CD8-positive, alpha-beta memory T cell (primary cell): ENCODE measurements around the gene NUAK2. TPM values are rescaled to one million over a fixed set of nuclear protein-coding genes. Genes with fewer than 3 reads are reported as not detected.

ENCODE experiments used
- CTCF ChIA-PET: fragments of 350-600 bp; sonication (Branson Sonifier 250); formaldehyde crosslinking; loops from one replicate; lab custom pipeline; 2021; ENCODE audit warnings: antibody characterized with exemption; lab: Charles Lee
- POLR2A ChIA-PET: fragments of 350-600 bp; sonication (Branson Sonifier 250); formaldehyde crosslinking; loops from one replicate; lab custom pipeline; 2021; ENCODE audit warnings: antibody characterized with exemption; lab: Charles Lee
- DNase-seq, 5 donors: peaks; one replicate each; pipeline versions ENCODE4 v3.0.0 to v3.0.0-alpha.2; 2020 to 2022; ENCODE audit warnings: mixed read lengths in 1 of 5
- H3K27ac ChIP-seq: one replicate; pipeline ENCODE4 v1.7.0; 2013; ENCODE audit warnings: low read depth, mild to moderate bottlenecking, low read length, moderate library complexity
- H3K27me3 ChIP-seq: 2 replicates; pipeline ENCODE4 v1.7.0; 2013; ENCODE audit warnings: low read length, mild to moderate bottlenecking; ENCODE audit not compliant: insufficient read depth, poor library complexity, severe bottlenecking
- H3K36me3 ChIP-seq: 2 replicates; pipeline ENCODE4 v1.7.0; 2013; ENCODE audit warnings: mild to moderate bottlenecking, low read length, moderate library complexity; ENCODE audit not compliant: insufficient read depth
- H3K4me1 ChIP-seq: 2 replicates; pipeline ENCODE4 v1.7.0; 2013; ENCODE audit warnings: mild to moderate bottlenecking, low read length, moderate library complexity; ENCODE audit not compliant: insufficient read depth
- H3K4me3 ChIP-seq: 2 replicates; pipeline ENCODE4 v1.7.0; 2013; ENCODE audit warnings: mild to moderate bottlenecking, low read length
- H3K9me3 ChIP-seq: 2 replicates; pipeline ENCODE4 v1.7.0; 2013; ENCODE audit warnings: mild to moderate bottlenecking, low read length
- H3K27ac Mint-ChIP-seq, 8 donors: one replicate each; pipeline ENCODE4 v1.8.0; 2020 to 2021; ENCODE audit warnings: mixed read lengths in 8 of 8, mild to moderate bottlenecking in 6 of 8, inconsistent platforms in 3 of 8, moderate library complexity in 3 of 8
- H3K27me3 Mint-ChIP-seq, 2 donors: one replicate each; pipeline ENCODE4 v1.8.0; 2020 to 2021; ENCODE audit warnings: mixed read lengths in 2 of 2, mild to moderate bottlenecking in 1 of 2, moderate library complexity in 1 of 2
- H3K36me3 Mint-ChIP-seq, 3 donors: one replicate each; pipeline ENCODE4 v1.8.0; 2020 to 2021; ENCODE audit warnings: mixed read lengths in 3 of 3, inconsistent platforms in 1 of 3, mild to moderate bottlenecking in 1 of 3
- H3K4me1 Mint-ChIP-seq, 3 donors: one replicate each; pipeline ENCODE4 v1.8.0; 2020 to 2021; ENCODE audit warnings: mixed read lengths in 3 of 3, inconsistent platforms in 1 of 3, mild to moderate bottlenecking in 1 of 3
- H3K4me3 Mint-ChIP-seq, 7 donors: one replicate each; pipeline ENCODE4 v1.8.0; 2020 to 2021; ENCODE audit warnings: mixed read lengths in 7 of 7, mild to moderate bottlenecking in 6 of 7, moderate library complexity in 4 of 7, inconsistent platforms in 2 of 7
- H3K9me3 Mint-ChIP-seq, 5 donors: one replicate each; pipeline ENCODE4 v1.8.0; 2020 to 2022; ENCODE audit warnings: mixed read lengths in 5 of 5, mild to moderate bottlenecking in 3 of 5, moderate library complexity in 2 of 5, inconsistent platforms in 1 of 5
- polyA plus RNA-seq: library from polyadenylated mRNA; unstranded; fragments of 300-500 nt; fragmentation: Illumina TruSeq; gene quantifications from one replicate; pipeline ENCODE4 v1.2.3, GENCODE V29; 2021
- total RNA-seq, 2 experiments: library from RNA; stranded (reverse); gene quantifications; one replicate each; pipeline ENCODE4 v1.2.3, GENCODE V29; 2021

The NUAK2 gene
- total and polyA plus RNA-seq, 3 experiments from 2014 or later: 4.5 to 32.1 (median 4.7) TPM

DNA sequence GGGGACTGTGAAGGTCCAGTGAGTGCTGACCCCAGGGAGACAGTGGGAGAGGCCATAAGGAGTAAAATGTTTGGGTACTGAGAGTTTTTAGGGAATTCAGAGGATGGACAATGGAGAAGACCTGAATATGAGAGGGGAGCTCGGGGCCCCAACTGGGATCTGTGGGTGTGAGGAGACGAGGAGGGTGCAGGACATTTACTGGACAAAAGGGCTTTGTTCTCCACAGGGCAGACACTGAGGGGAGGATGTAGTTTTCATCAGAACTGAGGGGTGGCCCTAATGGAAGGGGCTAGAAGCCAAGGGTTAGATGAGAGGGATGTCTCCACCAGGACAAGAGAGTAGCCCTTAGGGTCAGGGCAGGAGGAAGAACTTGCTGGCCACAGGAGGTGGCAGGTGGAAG is 63.8 kb downstream of the NUAK2 start:
- no peak overlapping the region for H3K27ac ChIP-seq
- Mint-ChIP-seq H3K27me3 (peaks cover 0 to 1% of the 10 kb centered on the region in 2 donors), H3K9me3 (no peaks in the 10 kb centered on the region), H3K27ac (peak overlapping the region in 1 of 8 donors; percentile 16), H3K4me3 (no peak overlapping the region), H3K4me1 (peaks cover 0 to 9% (median 2%) of the 10 kb centered on the region in 3 donors), H3K36me3 (no peaks in the 10 kb centered on the region)
- H3K27me3 ChIP-seq: no peaks in the 10 kb centered on the region
- no peak overlapping the region for H3K4me3 ChIP-seq
- no peaks in the 10 kb centered on the region for H3K9me3 ChIP-seq
- ChIA-PET POLR2A (no interaction called here), CTCF (interaction anchor here (0.8 to 37.5 kb wide), 9 partner anchors 11 to 280 kb away, joined by 3 to 1351 read pairs (median 13); partner anchors contain the start of genes NUAK2, RBBP5 and TMCC2)
- DNase-seq: no peak
- H3K4me1 ChIP-seq: no peaks in the 10 kb centered on the region
- no peaks in the 10 kb centered on the region for H3K36me3 ChIP-seq

DNA sequence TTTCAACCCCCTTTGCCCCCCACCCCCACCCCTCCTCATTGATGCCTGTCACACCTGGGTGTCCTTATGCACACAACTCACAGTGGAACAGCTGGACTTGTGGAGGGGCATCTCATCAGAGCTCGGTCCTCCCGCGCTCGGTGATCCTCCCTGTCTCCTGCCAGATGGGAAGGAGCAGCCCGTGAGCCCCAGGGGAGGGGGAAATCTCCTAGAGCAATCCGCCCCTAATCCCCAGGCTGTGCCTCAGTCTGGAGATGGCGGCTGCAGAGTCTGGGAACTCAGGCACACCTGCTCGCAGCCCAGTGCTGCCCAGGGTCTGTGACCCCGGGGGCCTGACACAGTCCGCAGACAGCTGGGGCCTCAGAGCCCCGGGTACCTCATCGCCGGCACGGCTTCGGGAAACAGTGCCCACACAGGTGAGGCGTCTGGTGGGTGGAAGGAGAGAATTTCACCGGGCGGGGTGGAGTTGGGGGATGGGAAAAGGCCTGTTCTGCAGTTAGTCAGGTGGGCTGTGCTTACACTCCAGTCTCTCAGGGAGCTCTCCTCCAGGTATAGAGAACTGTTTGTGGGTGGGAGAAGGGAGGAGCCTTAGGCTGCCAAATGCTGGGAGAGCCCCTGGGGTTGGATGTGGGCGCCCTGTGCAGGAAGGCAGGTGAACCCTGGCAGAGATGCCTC is 64.5 kb downstream of the NUAK2 start:
- H3K27me3 ChIP-seq: no peaks in the 10 kb centered on the region
- CTCF ChIA-PET: interaction anchor here (0.7 to 37.5 kb wide), 29 partner anchors 8 to 369 kb away, joined by 3 to 1351 read pairs (median 5); partner anchors contain the start of genes NUAK2, RBBP5 and TMCC2
- no peak overlapping the region for H3K4me3 ChIP-seq
- no peak for DNase-seq
- Mint-ChIP-seq H3K27me3 (no peaks in the 10 kb centered on the region), H3K4me1 (peaks cover 0 to 7% (median 0%) of the 10 kb centered on the region in 3 donors), H3K36me3 (no peaks in the 10 kb centered on the region), H3K4me3 (no peak overlapping the region), H3K27ac (no peak overlapping the region), H3K9me3 (no peaks in the 10 kb centered on the region)
- no peaks in the 10 kb centered on the region for H3K36me3 ChIP-seq
- POLR2A ChIA-PET: no interaction called here
- H3K4me1 ChIP-seq: no peaks in the 10 kb centered on the region
- no peak overlapping the region for H3K27ac ChIP-seq
- H3K9me3 ChIP-seq: no peaks in the 10 kb centered on the region

DNA sequence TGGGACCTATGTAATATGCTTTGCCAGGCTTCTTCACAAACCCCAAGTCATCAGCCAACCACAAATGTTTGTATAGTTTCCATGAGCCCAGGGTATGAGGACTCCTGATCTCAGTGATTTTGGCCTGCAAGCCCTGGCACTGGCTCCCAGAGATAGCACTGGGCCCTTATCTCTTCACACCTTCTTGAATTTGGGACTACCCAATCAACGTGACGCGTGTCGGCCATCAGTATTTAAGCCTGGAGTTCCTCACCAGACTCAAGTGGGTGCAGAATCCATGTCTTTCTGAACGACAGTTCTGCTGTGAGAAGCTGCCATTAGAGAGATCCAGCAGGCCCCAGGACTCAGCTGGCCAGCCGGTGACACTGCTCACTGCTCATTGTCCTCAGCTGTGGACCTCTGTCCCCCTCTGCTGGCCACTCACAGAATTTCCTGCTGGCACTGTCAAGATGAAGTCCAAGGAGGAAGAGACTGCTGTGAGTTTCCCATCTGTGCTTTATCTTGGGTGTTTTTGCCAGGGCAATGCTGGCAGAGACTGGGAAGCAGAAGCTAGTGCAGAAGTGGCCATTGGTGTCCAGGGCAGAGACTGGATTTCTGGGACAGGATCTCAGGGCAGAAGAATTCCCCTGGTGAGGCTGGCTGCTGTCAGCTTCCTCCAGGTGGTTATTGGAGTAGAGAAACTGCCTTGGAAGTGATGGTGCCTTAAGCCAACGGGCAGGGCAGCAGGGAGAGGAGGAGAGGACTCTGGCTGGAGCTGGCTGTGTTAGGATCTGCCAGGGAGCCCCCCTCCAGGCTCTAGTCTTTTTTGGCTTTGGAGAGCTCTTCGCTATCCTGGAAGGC is 65.4 kb downstream of the NUAK2 start:
- H3K27me3 Mint-ChIP-seq: no peaks in the 10 kb centered on the region
- no peaks in the 10 kb centered on the region for H3K9me3 ChIP-seq
- peaks cover 0 to 2% (median 0%) of the 10 kb centered on the region in 3 donors for H3K4me1 Mint-ChIP-seq
- CTCF ChIA-PET: interaction anchor here (0.7 to 37.5 kb wide), 34 partner anchors 9 to 369 kb away, joined by 3 to 1351 read pairs (median 5); partner anchors contain the start of genes DSTYK, NUAK2, RBBP5 and TMCC2
- no peaks in the 10 kb centered on the region for H3K36me3 ChIP-seq
- H3K4me3 ChIP-seq: no peak overlapping the region
- H3K27ac Mint-ChIP-seq: peak overlapping the region in 1 of 8 donors; percentile 57
- no peaks in the 10 kb centered on the region for H3K27me3 ChIP-seq
- peak; percentile 68 to 86 (median 71) for DNase-seq
- H3K27ac ChIP-seq: no peak overlapping the region
- no peak overlapping the region for H3K4me3 Mint-ChIP-seq
- H3K4me1 ChIP-seq: no peaks in the 10 kb centered on the region
- no peaks in the 10 kb centered on the region for H3K36me3 Mint-ChIP-seq
- POLR2A ChIA-PET: no interaction called here
- no peaks in the 10 kb centered on the region for H3K9me3 Mint-ChIP-seq

Other genes starting within 250 kb of the NUAK2 start
- 1 to 10 TPM; 2.9 to 4.6 TPM for gene TMEM81, start 237.3 kb downstream of the NUAK2 start, total RNA-seq
- gene TMEM81, start 237.3 kb downstream of the NUAK2 start, polyA plus RNA-seq: 0.37 TPM
- gene RBBP5, start 199.8 kb downstream of the NUAK2 start, total RNA-seq: 10 to 100 TPM; 27.5 to 30.8 TPM
- gene RBBP5, start 199.8 kb downstream of the NUAK2 start, polyA plus RNA-seq: 20.8 TPM
- 10 to 100 TPM; 12.9 to 13.4 TPM for gene DSTYK, start 110.0 kb downstream of the NUAK2 start, total RNA-seq
- gene DSTYK, start 110.0 kb downstream of the NUAK2 start, polyA plus RNA-seq: 8.6 TPM
- gene TMCC2, start 93.8 kb downstream of the NUAK2 start, total RNA-seq: 1 to 10 TPM; 7.1 to 8.4 TPM
- gene TMCC2, start 93.8 kb downstream of the NUAK2 start, polyA plus RNA-seq: 1.4 TPM
- not detected for gene KLHDC8A, start 35.2 kb upstream of the NUAK2 start, total RNA-seq
- gene KLHDC8A, start 35.2 kb upstream of the NUAK2 start, polyA plus RNA-seq: not detected
- gene LEMD1, start 100.3 kb upstream of the NUAK2 start, total RNA-seq: under 1 TPM in 1 of 2 experiments, not detected in 1; 0.55 TPM
- gene LEMD1, start 100.3 kb upstream of the NUAK2 start, polyA plus RNA-seq: not detected
- gene BLACAT1, start 134.3 kb upstream of the NUAK2 start, total RNA-seq: under 1 TPM in 1 of 2 experiments, not detected in 1; 0.09 TPM
- not detected for gene BLACAT1, start 134.3 kb upstream of the NUAK2 start, polyA plus RNA-seq
- 1 to 10 TPM; 1.4 to 1.6 TPM for gene CDK18, start 182.9 kb upstream of the NUAK2 start, total RNA-seq
- 0.43 TPM for gene CDK18, start 182.9 kb upstream of the NUAK2 start, polyA plus RNA-seq